SIG-M5 (cell line): ENCODE measurements around the gene RNPC3.
A peak's percentile ranks its signal among the peaks of the same experiment; 100 is the strongest.
"Not testable (repeated sequence)": the region's sequence is repeated elsewhere in the genome, so short reads cannot be mapped to it uniquely, and the experiment has no call there.

Source experiments
- DNase-seq: peaks from one replicate; lab custom pipeline; 2025; lab: John Stamatoyannopoulos, UW

RNPC3 gene

GRCh38 chr1:103561124-103561523, 35.6 kb downstream of the RNPC3 start:
- DNase-seq, result not testable (repeated sequence)

- peak; percentile 5 for DNase-seq
These were observed 36.3 kb downstream of the RNPC3 start for GRCh38 chr1:103561643-103562395.

GRCh38 chr1:103563056-103563455, 37.6 kb downstream of the RNPC3 start:
- no peak for DNase-seq

- DNase-seq, result no peak
These were observed 44.0 kb downstream of the RNPC3 start for GRCh38 chr1:103569493-103569892.

- not testable (repeated sequence) for DNase-seq
These were observed 45.8 kb downstream of the RNPC3 start, which contains the start of gene AMY2B for GRCh38 chr1:103571289-103571688. TSS of gene AMY2B (plus strand) at chr1:103571589. CDS start at chr1:103571603, 14 bp downstream.

- DNase-seq, result no peak
These were observed 50.6 kb downstream of the RNPC3 start for GRCh38 chr1:103576065-103576464.

- not testable (repeated sequence) for DNase-seq
These were observed 51.3 kb downstream of the RNPC3 start for GRCh38 chr1:103576784-103577183.

GRCh38 chr1:103582464-103582863, 57.0 kb downstream of the RNPC3 start:
- DNase-seq, result no peak

GRCh38 chr1:103583887-103584286, 58.4 kb downstream of the RNPC3 start:
- no peak for DNase-seq

- DNase-seq, result no peak
These were observed 59.0 kb downstream of the RNPC3 start for GRCh38 chr1:103584537-103584936.

GRCh38 chr1:103602740-103603139, 77.2 kb downstream of the RNPC3 start:
- DNase-seq, result not testable (repeated sequence)
